Spleen (tissue), 11 donors: ENCODE data around the gene RSAD2. TPM values are rescaled to one million over a fixed set of nuclear protein-coding genes. Genes with fewer than 3 reads are reported as not detected.

Source experiments
- DNase-seq: peaks from one replicate; pipeline ENCODE4 v3.0.0-alpha.2; 2020
- H3K27ac ChIP-seq, 8 donors: fragments of 200-600 bp; sonication (generic) in 7 of 8; 1 replicate in 4 of 8; 2 replicates in 4 of 8; pipeline versions ENCODE4 v1.5.0 to v1.8.0; 2016 to 2021; ENCODE audit warnings: inconsistent platforms in 4 of 8, mild to moderate bottlenecking in 4 of 8, moderate library complexity in 1 of 8
- H3K27me3 ChIP-seq, 7 donors: fragments of 200-600 bp; sonication (generic) in 6 of 7; replicated peaks in 1 of 7; 1 replicate in 4 of 7; 2 replicates in 3 of 7; pipeline versions ENCODE4 v1.5.0 to v1.8.0; 2016 to 2021; ENCODE audit warnings: inconsistent platforms in 3 of 7, mild to moderate bottlenecking in 1 of 7
- H3K36me3 ChIP-seq, 6 donors: fragments of 200-600 bp; sonication (generic) in 5 of 6; 1 replicate in 4 of 6; 2 replicates in 2 of 6; pipeline versions ENCODE4 v1.5.0 to v1.8.0; 2016 to 2021; ENCODE audit warnings: inconsistent platforms in 2 of 6
- H3K4me1 ChIP-seq, 6 donors: fragments of 200-600 bp; sonication (generic) in 5 of 6; 1 replicate in 3 of 6; 2 replicates in 3 of 6; pipeline versions ENCODE4 v1.5.0 to v1.8.0; 2016 to 2021; ENCODE audit warnings: inconsistent platforms in 3 of 6
- H3K4me3 ChIP-seq, 8 donors: fragments of 200-600 bp; sonication (generic) in 7 of 8; 1 replicate in 4 of 8; 2 replicates in 4 of 8; pipeline versions ENCODE4 v1.5.0 to v1.8.0; 2016 to 2021; ENCODE audit warnings: inconsistent platforms in 4 of 8, mild to moderate bottlenecking in 4 of 8, moderate library complexity in 2 of 8
- H3K9me3 ChIP-seq, 8 donors: fragments of 200-600 bp; sonication (generic) in 7 of 8; 1 replicate in 4 of 8; 2 replicates in 4 of 8; pipeline versions ENCODE4 v1.5.0 to v1.8.0; 2016 to 2021; ENCODE audit warnings: inconsistent platforms in 4 of 8
- POLR2A ChIP-seq, 3 donors: fragments of 450-650 bp; IDR thresholded peaks; one replicate each; pipeline ENCODE4 v1.5.1; 2017; ENCODE audit warnings: antibody characterized with exemption in 3 of 3, mild to moderate bottlenecking in 1 of 3
- POLR2AphosphoS5 ChIP-seq, 3 donors: sonication (generic); formaldehyde crosslinking; IDR thresholded peaks; one replicate each; pipeline ENCODE4 v1.5.1; 2017; ENCODE audit warnings: antibody characterized with exemption in 3 of 3
- WGBS, 5 donors: extraction: QIAGEN DNeasy Blood & Tissue Kit in 3 of 5; methylation state at CpG; one replicate each; pipeline versions ENCODE4 v1.1.5 to v1.1.7; 2013 to 2018; 5-methylcytosine and 5-hydroxymethylcytosine counted together
- intact Hi-C: fragments of 100-400 bp; cut with DNase I; formaldehyde crosslinking; loops from one replicate; pipeline ENCODE4 v1.15.0; 2023; ENCODE audit warnings: low total_unique reads
- polyA plus RNA-seq, 3 donors: library from polyadenylated mRNA; stranded (reverse); fragments of 200-250 nt; gene quantifications; one replicate each; pipeline ENCODE4 v1.2.1, GENCODE V29; 2013
- total RNA-seq, 7 donors: library from RNA; depleted of rRNA in 3 of 7; stranded (reverse); fragments of >200 nt in 3 of 7; fragmentation: NEBNext Ultra II Directional in 4 of 7; extraction: Animal tissue kit (Norgen Biotek cat#: 25700) in 4 of 7; gene quantifications; one replicate each; pipeline versions ENCODE4 v1.1.0 to v1.2.1, GENCODE V29; 2016 to 2021
- TF ChIP-seq, protein P1 (sequence below), 11 experiments: fragments of 200-600 bp in 7 of 11; fragments of 450-650 bp in 4 of 11; sonication (generic) in 4 of 11; IDR thresholded peaks in 8 of 11; conservative IDR thresholded peaks in 3 of 11; 1 replicate in 7 of 11; 2 replicates in 4 of 11; pipeline versions ENCODE4 v1.4.0 to v1.8.0; 2016 to 2021; ENCODE audit warnings: antibody characterized with exemption in 11 of 11, inconsistent platforms in 4 of 11, mild to moderate bottlenecking in 1 of 11
- donor health status: healthy with polysubstance abuse.
- donor health status: DM: no; HTN: no; CAD: no; lungs with moderate emphysema.
- donor health status: DM: no; HTN: no; CAD: no.
- donor health status: Bipolar disorder and iron deficiency.
- donor health status: healthy.
- donor health status: DM: no; HTN: no; CAD: no.
- donor health status: DM: yes; HTN: yes; CAD: no.

RSAD2 gene
- total and polyA plus RNA-seq, 10 donors = 2.1 to 18.6 (median 9.0) TPM

DNA sequence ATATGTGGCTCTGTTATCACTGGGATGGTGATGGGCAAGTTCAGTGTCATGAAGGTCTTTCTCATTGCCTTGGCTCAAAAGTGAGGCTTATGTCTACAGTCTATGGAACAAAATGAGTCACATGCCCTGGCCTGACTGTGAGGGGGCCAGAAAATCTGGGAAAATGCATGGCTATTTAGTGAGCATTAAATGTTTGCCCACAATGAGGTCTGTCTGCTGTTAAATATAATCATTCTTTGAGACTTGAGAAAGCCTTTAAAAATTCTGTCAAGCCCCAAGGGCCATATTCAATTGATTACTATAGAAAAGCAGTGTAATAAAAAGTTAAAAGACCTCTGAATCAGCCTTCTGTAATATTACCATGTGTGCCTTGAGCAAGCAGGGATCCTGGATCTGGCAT lies 34.1 kb downstream of the RSAD2 start:
- H3K9me3 ChIP-seq = no peaks in the 10 kb centered on the region
- H3K27me3 ChIP-seq = no peaks in the 10 kb centered on the region
- no peak for TF ChIP-seq POLR2A (IDR thresholded peaks at IDR 0.05)
- TF ChIP-seq POLR2AphosphoS5 (IDR thresholded peaks at IDR 0.05) = no peak
- TF ChIP-seq, protein P1, sequence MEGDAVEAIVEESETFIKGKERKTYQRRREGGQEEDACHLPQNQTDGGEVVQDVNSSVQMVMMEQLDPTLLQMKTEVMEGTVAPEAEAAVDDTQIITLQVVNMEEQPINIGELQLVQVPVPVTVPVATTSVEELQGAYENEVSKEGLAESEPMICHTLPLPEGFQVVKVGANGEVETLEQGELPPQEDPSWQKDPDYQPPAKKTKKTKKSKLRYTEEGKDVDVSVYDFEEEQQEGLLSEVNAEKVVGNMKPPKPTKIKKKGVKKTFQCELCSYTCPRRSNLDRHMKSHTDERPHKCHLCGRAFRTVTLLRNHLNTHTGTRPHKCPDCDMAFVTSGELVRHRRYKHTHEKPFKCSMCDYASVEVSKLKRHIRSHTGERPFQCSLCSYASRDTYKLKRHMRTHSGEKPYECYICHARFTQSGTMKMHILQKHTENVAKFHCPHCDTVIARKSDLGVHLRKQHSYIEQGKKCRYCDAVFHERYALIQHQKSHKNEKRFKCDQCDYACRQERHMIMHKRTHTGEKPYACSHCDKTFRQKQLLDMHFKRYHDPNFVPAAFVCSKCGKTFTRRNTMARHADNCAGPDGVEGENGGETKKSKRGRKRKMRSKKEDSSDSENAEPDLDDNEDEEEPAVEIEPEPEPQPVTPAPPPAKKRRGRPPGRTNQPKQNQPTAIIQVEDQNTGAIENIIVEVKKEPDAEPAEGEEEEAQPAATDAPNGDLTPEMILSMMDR (IDR thresholded peaks at IDR 0.05 in 8 of 11, conservative IDR thresholded peaks at IDR 0.05 in 3 of 11) = no peak
- H3K27ac ChIP-seq = peak overlapping the region in 2 of 8 donors; percentile 75 to 77
- H3K4me1 ChIP-seq = peaks cover 16 to 85% (median 41%) of the 10 kb centered on the region in 6 donors
- H3K4me3 ChIP-seq = no peak overlapping the region
- no peak for DNase-seq
- intact Hi-C loops = no loop called here
- peaks cover 0 to 24% (median 0%) of the 10 kb centered on the region in 6 donors for H3K36me3 ChIP-seq

DNA sequence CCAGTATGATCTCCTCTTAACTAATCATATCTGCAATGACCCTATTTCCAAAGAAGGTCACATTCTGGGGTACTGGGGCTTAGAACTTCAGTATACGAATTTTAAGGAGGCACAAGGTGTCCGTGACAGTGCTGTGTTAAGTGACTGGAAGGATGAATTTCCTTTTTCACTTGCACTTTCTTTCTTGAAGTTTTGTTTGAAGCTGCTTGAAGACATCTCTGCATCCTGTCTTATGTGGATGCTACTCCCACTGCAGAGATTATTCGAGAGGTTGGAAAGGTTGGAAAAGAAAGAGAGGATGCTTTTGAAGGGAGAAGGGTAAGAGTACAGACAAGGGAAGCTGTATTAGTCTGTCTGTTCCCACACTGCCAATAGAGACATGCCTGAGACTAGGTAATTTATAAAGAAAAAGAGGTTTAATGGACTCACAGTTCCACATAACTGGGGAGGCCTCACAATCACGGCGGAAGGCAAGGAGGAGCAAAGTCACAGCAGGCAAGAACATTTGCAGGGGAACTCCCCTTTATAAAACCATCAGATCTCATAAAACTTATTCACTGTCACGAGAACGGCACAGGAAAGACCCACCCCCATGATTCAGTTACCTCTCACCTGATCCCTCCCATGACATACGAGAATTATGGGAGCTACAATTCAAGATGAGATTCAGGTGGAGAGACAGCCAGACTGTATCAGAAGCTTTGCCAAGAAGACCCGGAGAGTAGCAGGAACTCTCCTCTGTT lies 36.0 kb downstream of the RSAD2 start:
- DNase-seq = no peak
- H3K9me3 ChIP-seq = no peaks in the 10 kb centered on the region
- intact Hi-C loops = no loop called here
- no peak for TF ChIP-seq POLR2AphosphoS5 (IDR thresholded peaks at IDR 0.05)
- no peak for TF ChIP-seq POLR2A (IDR thresholded peaks at IDR 0.05)
- TF ChIP-seq, protein P1 (IDR thresholded peaks at IDR 0.05 in 8 of 11, conservative IDR thresholded peaks at IDR 0.05 in 3 of 11) = no peak
- no peak overlapping the region for H3K4me3 ChIP-seq
- H3K4me1 ChIP-seq = peaks cover 19 to 89% (median 50%) of the 10 kb centered on the region in 6 donors
- WGBS, 5 donors = 77 to 85% (median 80%) methylated on average over 9 of the region's 9 CpGs
- peak overlapping the region in 4 of 8 donors; percentile 2 to 52 (median 48) for H3K27ac ChIP-seq
- H3K27me3 ChIP-seq = peaks cover 0 to 8% (median 0%) of the 10 kb centered on the region in 7 donors
- H3K36me3 ChIP-seq = peaks cover 0 to 24% (median 0%) of the 10 kb centered on the region in 6 donors

- Histone ChIP-seq H3K36me3 (peaks cover 0 to 24% (median 0%) of the 10 kb centered on the region in 6 donors), H3K27ac (peak overlapping the region in 1 of 8 donors; percentile 27), H3K9me3 (no peaks in the 10 kb centered on the region), H3K27me3 (peaks cover 0 to 8% (median 0%) of the 10 kb centered on the region in 7 donors), H3K4me3 (no peak overlapping the region), H3K4me1 (peaks cover 20 to 89% (median 52%) of the 10 kb centered on the region in 6 donors)
- WGBS, 5 donors = 70 to 91% (median 83%) methylated on average over 3 of the region's 3 CpGs
- intact Hi-C loops = no loop called here
- TF ChIP-seq POLR2AphosphoS5 (IDR thresholded peaks at IDR 0.05) (peak in 1 of 3 donors; percentile 21), POLR2A (IDR thresholded peaks at IDR 0.05) (no peak)
- DNase-seq = no peak
These were observed 37.3 kb downstream of the RSAD2 start for GRCh38 chr2:6914828-6915227.

GRCh38 chr2:6915399-6915798 lies 37.8 kb downstream of the RSAD2 start:
- H3K4me1 ChIP-seq = peaks cover 18 to 89% (median 54%) of the 10 kb centered on the region in 6 donors
- TF ChIP-seq, protein P1 (IDR thresholded peaks at IDR 0.05 in 8 of 11, conservative IDR thresholded peaks at IDR 0.05 in 3 of 11) = peak in 1 of 11 experiments; percentile 7
- TF ChIP-seq POLR2AphosphoS5 (IDR thresholded peaks at IDR 0.05) = no peak
- intact Hi-C loops = no loop called here
- 90 to 95% (median 91%) methylated on average over 2 of the region's 2 CpGs for WGBS, 5 donors
- H3K27me3 ChIP-seq = peaks cover 0 to 8% (median 0%) of the 10 kb centered on the region in 7 donors
- peaks cover 0 to 24% (median 0%) of the 10 kb centered on the region in 6 donors for H3K36me3 ChIP-seq
- H3K9me3 ChIP-seq = no peaks in the 10 kb centered on the region
- DNase-seq = no peak
- H3K27ac ChIP-seq = peak overlapping the region in 1 of 8 donors; percentile 27
- peak overlapping the region in 1 of 8 donors; percentile 15 for H3K4me3 ChIP-seq
